Posterior vena cava (tissue), 2 donors: Measurements from ENCODE around the gene CNTNAP4. TPM values are rescaled to one million over a fixed set of nuclear protein-coding genes. Genes with fewer than 3 reads are reported as not detected.

Experiments
- DNase-seq: peaks from one replicate; pipeline ENCODE4 v3.0.0-alpha.2; 2020; ENCODE audit warnings: low spot score
- intact Hi-C, 2 donors: fragments of 100-400 bp; cut with DNase I; formaldehyde crosslinking; loops; one replicate each; pipeline versions ENCODE4 v1.14.1 to v1.14.2; 2022 to 2023
- total RNA-seq, 2 donors: library from RNA; stranded (reverse); fragmentation: NEBNext Ultra II Directional; extraction: Animal tissue kit (Norgen Biotek cat#: 25700); gene quantifications; one replicate each; pipeline ENCODE4 v1.2.1, GENCODE V29; 2021
- donor health status: DM: yes; HTN: yes; CAD: no.
- donor health status: DM: yes; HTN: yes; CAD: no.

Gene CNTNAP4
- total RNA-seq, 2 donors from 2014 or later, result 0.24 TPM; not detected in 1

- no peak for DNase-seq
- intact Hi-C loops, result no loop called here
These were observed 255.2 kb downstream of the CNTNAP4 start for GRCh38 chr16:76532188-76532973.

- intact Hi-C loops, result no loop called here
- no peak for DNase-seq
These were observed 262.4 kb downstream of the CNTNAP4 start for GRCh38 chr16:76539609-76540008.

GRCh38 chr16:76541070-76541469 is 263.9 kb downstream of the CNTNAP4 start:
- no peak for DNase-seq
- intact Hi-C loops, result no loop called here

- intact Hi-C loops, result no loop called here
These were observed 288.3 kb downstream of the CNTNAP4 start for GRCh38 chr16:76565542-76565941.

GRCh38 chr16:76571755-76572154 is 294.6 kb downstream of the CNTNAP4 start:
- intact Hi-C loops, result no loop called here
- no peak for DNase-seq

More at GRCh38 chr16:76565542-76565941, 288.3 kb downstream of the CNTNAP4 start:
- DNase-seq, result no peak

GRCh38 chr16:76573281-76573680 is 296.1 kb downstream of the CNTNAP4 start:
- intact Hi-C loops, result no loop called here
- DNase-seq, result no peak

- no peak for DNase-seq
- intact Hi-C loops, result no loop called here
These were observed 297.4 kb downstream of the CNTNAP4 start for GRCh38 chr16:76574651-76575050.

- intact Hi-C loops, result no loop called here
- DNase-seq, result no peak
These were observed 299.3 kb downstream of the CNTNAP4 start for GRCh38 chr16:76576526-76576925.

- intact Hi-C loops, result no loop called here
- DNase-seq, result no peak
These were observed 299.8 kb downstream of the CNTNAP4 start for GRCh38 chr16:76577003-76577402.

GRCh38 chr16:76579277-76579922 is 302.2 kb downstream of the CNTNAP4 start:
- intact Hi-C loops, result no loop called here

GRCh38 chr16:76583466-76583865 is 306.3 kb downstream of the CNTNAP4 start:
- intact Hi-C loops, result no loop called here

More at GRCh38 chr16:76579277-76579922, 302.2 kb downstream of the CNTNAP4 start:
- DNase-seq, result no peak

GRCh38 chr16:76583945-76584344 is 306.7 kb downstream of the CNTNAP4 start:
- no peak for DNase-seq
- intact Hi-C loops, result no loop called here

More at GRCh38 chr16:76583466-76583865, 306.3 kb downstream of the CNTNAP4 start:
- DNase-seq, result no peak

GRCh38 chr16:76598498-76598897 is 321.3 kb downstream of the CNTNAP4 start:
- intact Hi-C loops, result no loop called here
- DNase-seq, result peak; percentile 58

GRCh38 chr16:76607317-76607716 is 330.1 kb downstream of the CNTNAP4 start:
- no peak for DNase-seq

More at GRCh38 chr16:76607317-76607716, 330.1 kb downstream of the CNTNAP4 start:
- intact Hi-C loops, result loop anchor here in 1 of 2 donors (10.0 kb wide), 2 partner anchors 1533 to 1547 kb away; no protein-coding TSS in a partner anchor
